Adipose tissue (tissue), 3 donors: Measurements from ENCODE around the gene SRRM2. TPM values are rescaled to one million over a fixed set of nuclear protein-coding genes. Genes with fewer than 3 reads are reported as not detected.
"Not testable (repeated sequence)": the region's sequence is repeated elsewhere in the genome, so short reads cannot be mapped to it uniquely, and the experiment has no call there.

ENCODE experiments used
- H3K27ac ChIP-seq: one replicate; pipeline ENCODE4 v1.5.1; 2013; ENCODE audit warnings: low read depth, low read length
- WGBS, 3 donors: extraction: QIAGEN DNeasy Blood & Tissue Kit; methylation state at CpG; one replicate each; pipeline ENCODE4 v1.1.7; 2013; 5-methylcytosine and 5-hydroxymethylcytosine counted together
- polyA plus RNA-seq, 3 donors: library from polyadenylated mRNA; stranded (reverse); fragments of 200-250 nt; gene quantifications; one replicate each; pipeline ENCODE4 v1.2.3, GENCODE V29; 2013
- donor health status: healthy with polysubstance abuse.
- donor health status: Bipolar disorder and iron deficiency.
- donor health status: healthy.

SRRM2 gene
- polyA plus RNA-seq, 3 donors, result 342 to 782 (median 459) TPM

DNA sequence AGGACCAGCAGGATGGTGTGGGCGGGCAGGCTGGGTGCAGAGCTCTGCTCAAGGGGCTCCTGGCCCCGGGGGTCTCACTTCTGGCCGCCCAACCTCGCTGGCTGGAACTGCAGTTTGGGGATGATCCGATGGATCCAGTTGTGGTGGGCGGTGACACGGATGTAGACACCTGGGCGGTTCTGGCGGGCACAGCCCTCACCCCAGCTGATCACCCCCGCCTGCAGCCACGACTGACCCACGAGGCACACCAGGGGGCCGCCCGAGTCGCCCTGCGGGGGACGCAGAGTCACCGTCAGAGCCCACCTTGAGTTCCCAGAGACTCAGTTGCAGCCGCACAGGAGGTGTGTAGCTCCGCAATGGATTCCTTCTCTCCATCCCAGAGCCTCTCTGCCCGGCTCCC, 39.9 kb upstream of the SRRM2 start:
- 81 to 83% (median 81%) methylated on average over 20 to 21 of the region's 21 CpGs for WGBS, 3 donors
- no peak overlapping the region for H3K27ac ChIP-seq

DNA sequence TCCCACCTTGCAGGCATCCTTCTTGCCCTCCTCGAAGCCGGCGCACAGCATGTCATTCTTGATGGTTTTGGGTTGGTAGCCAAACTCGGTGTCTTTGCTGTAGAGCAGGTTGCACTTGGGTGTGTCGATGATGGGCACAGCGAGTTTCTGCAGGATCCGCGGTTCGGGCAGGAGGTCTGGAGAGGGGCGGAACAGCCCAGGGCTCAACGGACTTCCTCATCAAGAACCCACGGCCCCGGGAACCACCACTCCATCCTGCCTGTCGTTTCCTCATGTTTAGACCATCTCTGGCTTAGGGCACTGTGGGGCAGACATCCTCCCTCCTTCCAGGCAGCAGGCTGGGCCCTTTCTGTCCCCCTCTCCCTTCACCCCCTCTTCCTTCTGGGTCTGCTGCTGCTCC, 38.9 kb upstream of the SRRM2 start:
- 61 to 83% (median 71%) methylated on average over 14 of the region's 14 CpGs for WGBS, 3 donors
- H3K27ac ChIP-seq, result no peak overlapping the region

- WGBS, 3 donors, result 68 to 85% (median 85%) methylated on average over 28 of the region's 28 CpGs
- no peak overlapping the region for H3K27ac ChIP-seq
Observed at GRCh38 chr16:2713985-2714774, 38.3 kb upstream of the SRRM2 start.

- 31 to 32% (median 31%) methylated on average over 8 to 9 of the region's 9 CpGs for WGBS, 3 donors
- no peak overlapping the region for H3K27ac ChIP-seq
Observed at GRCh38 chr16:2715064-2715463, 37.4 kb upstream of the SRRM2 start.

- 4 to 5% (median 4%) methylated on average over 30 to 33 of the region's 33 CpGs for WGBS, 3 donors
- no peak overlapping the region for H3K27ac ChIP-seq
Observed at GRCh38 chr16:2715519-2715918, 36.9 kb upstream of the SRRM2 start.

GRCh38 chr16:2715966-2716885, 36.2 kb upstream of the SRRM2 start:
- WGBS, 3 donors, result 57 to 72% (median 70%) methylated on average over 17 of the region's 17 CpGs
- H3K27ac ChIP-seq, result no peak overlapping the region

DNA sequence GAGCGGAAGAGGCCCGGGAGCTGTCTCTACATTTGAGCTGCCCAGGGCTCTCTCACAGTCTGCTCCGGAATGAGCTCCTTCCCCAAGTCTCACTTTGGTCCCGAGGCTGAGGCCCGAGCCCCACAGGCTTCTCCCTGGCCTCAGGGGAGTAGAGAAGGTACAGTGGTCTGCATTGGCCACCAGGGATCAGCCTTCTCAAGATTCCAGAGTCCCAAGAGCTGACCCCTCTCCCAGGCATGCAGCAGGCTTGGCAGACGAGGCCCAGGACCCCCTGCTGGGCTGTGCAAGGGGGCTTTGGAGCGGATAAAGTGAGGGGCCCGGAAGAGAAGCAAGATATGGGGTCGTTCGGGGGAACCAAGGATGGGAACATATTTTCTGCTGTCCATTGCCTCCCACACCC, 35.5 kb upstream of the SRRM2 start:
- WGBS, 3 donors, result 76 to 84% (median 82%) methylated on average over 10 of the region's 10 CpGs
- no peak overlapping the region for H3K27ac ChIP-seq

- 62 to 87% (median 71%) methylated on average over 21 of the region's 21 CpGs for WGBS, 3 donors
- H3K27ac ChIP-seq, result no peak overlapping the region
Observed at GRCh38 chr16:2717383-2718263, 34.8 kb upstream of the SRRM2 start.

DNA sequence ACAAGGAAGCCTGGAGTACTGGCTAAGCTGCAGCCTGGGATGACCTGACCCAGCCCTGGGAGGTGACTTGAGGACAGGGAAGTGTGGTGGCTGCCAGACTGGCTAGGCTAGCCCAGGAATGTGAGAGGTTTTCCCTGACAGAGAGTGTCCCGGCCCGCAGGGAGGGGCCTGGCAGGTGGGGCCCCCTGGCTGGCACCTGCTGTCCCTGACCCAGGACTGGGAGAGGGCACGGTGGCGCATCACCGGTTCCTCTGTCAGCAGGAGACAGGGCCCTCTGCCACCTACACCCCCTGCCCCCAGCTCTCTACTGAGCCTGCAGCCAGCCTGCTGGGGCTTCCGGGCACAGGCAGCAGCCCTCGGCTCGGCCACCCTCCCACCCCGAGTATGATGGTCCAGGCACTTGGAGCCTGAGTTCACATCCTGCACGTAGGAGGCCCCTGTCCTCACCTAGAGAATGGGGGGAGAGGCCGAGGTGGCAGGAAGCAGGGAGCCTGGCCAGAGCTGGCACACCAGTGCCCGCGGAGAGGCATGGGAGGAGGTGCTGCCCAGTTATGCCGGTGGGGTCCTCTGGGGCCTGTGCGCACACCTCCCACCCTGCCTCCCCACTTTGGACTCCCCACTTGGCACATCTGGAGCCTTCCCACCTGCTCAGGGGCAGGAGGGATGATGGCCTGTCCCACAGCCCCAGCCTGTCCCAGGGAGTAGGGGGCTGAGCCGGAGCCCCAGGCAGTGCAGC, 32.9 kb upstream of the SRRM2 start:
- 66 to 85% (median 74%) methylated on average over 13 to 16 of the region's 16 CpGs for WGBS, 3 donors
- H3K27ac ChIP-seq, result no peak overlapping the region

GRCh38 chr16:2720064-2720457, 32.4 kb upstream of the SRRM2 start, which contains the start of gene PRSS27:
Gene PRSS27, minus strand, starts transcription at chr16:2720224. Its CDS starts 64 bp downstream, at chr16:2720160.
- WGBS, 3 donors, result 82 to 88% (median 85%) methylated on average over 23 to 26 of the region's 26 CpGs
- no peak within 1 kb of the TSS for H3K27ac ChIP-seq

- H3K27ac ChIP-seq, result no peak overlapping the region
- WGBS, 3 donors, result 2 to 3% (median 2%) methylated on average over 65 to 99 of the region's 99 CpGs
Observed at GRCh38 chr16:2720719-2721633, 31.5 kb upstream of the SRRM2 start.

- WGBS, 3 donors, result 36 to 40% (median 37%) methylated on average over 14 of the region's 14 CpGs
- not testable (repeated sequence) for H3K27ac ChIP-seq
Observed at GRCh38 chr16:2721634-2722173, 30.7 kb upstream of the SRRM2 start.

DNA sequence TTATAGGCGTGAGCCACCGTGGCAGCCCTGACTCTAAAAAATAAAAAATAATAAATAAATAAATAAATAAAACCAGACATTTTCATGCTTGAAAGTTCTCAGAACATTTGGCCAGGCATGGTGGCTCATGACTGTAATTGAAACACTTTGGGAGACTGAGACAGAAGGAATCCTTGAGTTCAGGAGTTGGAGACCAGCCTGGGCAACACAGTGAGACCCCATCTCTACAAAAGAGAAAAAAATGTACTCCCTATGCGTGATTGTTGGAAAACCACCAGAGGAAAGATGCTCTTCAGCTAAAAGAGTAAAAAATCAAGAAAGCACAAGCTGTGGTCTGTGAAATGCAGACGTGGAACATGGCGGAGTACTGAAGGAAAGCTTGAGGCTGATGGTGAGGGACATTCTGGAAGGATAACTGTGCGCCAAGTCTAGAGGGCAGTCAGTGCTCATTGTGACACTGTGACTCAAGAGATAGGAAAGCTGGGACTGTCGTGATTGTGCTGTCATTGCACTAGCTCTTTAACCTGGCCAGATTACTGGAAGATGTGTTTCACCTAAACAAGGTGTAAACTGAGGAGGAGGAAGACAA, 28.3 kb upstream of the SRRM2 start:
- WGBS, 3 donors, result 73 to 85% (median 81%) methylated on average over 7 of the region's 7 CpGs
- H3K27ac ChIP-seq, result no peak overlapping the region

DNA sequence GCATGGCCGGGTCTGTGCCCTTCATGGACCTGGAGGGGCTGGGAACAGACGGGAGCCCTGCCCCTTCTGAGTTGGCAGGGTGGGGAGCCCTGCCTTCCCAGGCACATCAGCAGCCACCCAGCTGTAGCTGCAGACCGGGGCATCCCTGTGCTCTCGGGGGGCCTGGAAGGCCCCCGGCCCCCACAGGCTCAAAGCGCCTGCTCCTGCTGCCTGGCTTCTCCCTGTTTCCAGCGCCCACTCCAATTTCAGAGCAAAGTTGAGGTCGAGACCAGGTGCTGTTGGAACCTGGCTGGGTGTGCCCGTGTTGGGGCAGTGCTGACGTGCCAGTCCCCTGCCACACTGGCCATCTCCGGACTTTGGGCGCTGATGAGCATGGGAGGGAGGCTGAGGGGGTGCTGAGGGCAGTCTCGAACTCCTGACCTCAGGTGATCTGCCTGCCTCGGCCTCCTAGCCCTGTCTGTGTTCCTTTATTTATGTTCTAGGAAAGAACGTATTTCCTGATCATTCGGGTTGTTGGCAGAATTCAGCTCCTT, 27.6 kb upstream of the SRRM2 start:
- WGBS, 3 donors, result 68 to 73% (median 68%) methylated on average over 16 of the region's 16 CpGs
- no peak overlapping the region for H3K27ac ChIP-seq

DNA sequence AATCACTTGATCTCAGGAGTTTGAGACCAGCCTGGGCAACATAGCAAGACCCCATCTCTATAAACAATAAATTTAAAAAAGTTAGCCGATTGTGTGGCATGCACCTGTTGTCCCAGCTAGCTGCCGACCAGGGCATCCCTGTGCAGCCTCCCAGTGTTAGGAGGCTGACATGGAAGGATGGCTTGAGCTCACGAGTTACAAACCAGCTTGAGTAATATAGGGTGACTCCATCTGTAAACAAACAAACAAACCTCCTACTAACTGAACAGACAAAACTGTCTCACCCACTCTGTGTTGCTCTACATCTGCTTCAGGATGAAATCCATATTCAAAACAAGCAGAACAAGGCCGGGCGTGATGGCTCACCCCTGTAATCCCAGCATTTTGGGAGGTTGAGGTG, 25.5 kb upstream of the SRRM2 start:
- WGBS, 3 donors, result 78 to 89% (median 86%) methylated on average over 5 of the region's 5 CpGs
- H3K27ac ChIP-seq, result no peak overlapping the region

DNA sequence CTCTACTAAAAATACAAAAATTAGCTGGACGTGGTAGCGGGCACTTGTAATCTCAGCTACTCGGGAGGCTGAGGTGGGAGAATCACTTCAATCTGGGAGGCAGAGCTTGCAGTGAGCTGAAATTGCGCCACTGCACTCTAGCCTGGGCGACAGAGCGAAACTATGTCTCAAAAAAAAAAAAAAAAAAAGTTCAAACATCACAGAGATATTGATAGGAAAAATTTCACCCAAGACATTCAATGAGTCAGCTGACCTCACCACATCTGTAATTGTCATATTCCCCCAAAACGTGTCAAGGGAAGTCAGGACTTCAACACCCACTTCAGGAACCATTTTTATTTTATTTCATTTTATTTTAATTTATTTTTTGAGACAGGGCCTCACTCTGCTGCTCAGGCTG, 24.4 kb upstream of the SRRM2 start:
- WGBS, 3 donors, result 79 to 89% (median 84%) methylated on average over 7 of the region's 7 CpGs
- H3K27ac ChIP-seq, result no peak overlapping the region
